ENCODE results near the gene CYP1B1.
A peak's percentile ranks its signal among the peaks of the same experiment; 100 is the strongest.

CYP1B1 gene

GRCh38 chr2:38109732-38110181 is 33.8 kb upstream of the CYP1B1 start:
- CTCF ChIA-PET, result interaction anchor here (0.6 to 1.2 kb wide), 3 partner anchors 10 to 102 kb away, joined by 3 to 11 read pairs (median 4); partner anchors contain the start of gene CYP1B1
- peak overlapping the region; percentile 94 for H3K27ac ChIP-seq
- DNase-seq (ENCODE audit: low spot score), result peak; percentile 60
- POLR2A ChIA-PET (ENCODE audit: low non-redundant PET), result interaction anchor here (0.5 kb wide), 1 partner anchor 67 kb away, joined by 3 read pairs; no protein-coding TSS in a partner anchor
- TF ChIP-seq, protein P1, sequence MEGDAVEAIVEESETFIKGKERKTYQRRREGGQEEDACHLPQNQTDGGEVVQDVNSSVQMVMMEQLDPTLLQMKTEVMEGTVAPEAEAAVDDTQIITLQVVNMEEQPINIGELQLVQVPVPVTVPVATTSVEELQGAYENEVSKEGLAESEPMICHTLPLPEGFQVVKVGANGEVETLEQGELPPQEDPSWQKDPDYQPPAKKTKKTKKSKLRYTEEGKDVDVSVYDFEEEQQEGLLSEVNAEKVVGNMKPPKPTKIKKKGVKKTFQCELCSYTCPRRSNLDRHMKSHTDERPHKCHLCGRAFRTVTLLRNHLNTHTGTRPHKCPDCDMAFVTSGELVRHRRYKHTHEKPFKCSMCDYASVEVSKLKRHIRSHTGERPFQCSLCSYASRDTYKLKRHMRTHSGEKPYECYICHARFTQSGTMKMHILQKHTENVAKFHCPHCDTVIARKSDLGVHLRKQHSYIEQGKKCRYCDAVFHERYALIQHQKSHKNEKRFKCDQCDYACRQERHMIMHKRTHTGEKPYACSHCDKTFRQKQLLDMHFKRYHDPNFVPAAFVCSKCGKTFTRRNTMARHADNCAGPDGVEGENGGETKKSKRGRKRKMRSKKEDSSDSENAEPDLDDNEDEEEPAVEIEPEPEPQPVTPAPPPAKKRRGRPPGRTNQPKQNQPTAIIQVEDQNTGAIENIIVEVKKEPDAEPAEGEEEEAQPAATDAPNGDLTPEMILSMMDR (conservative IDR thresholded peaks at IDR 0.05; ENCODE audit: low read depth), result no peak

DNA sequence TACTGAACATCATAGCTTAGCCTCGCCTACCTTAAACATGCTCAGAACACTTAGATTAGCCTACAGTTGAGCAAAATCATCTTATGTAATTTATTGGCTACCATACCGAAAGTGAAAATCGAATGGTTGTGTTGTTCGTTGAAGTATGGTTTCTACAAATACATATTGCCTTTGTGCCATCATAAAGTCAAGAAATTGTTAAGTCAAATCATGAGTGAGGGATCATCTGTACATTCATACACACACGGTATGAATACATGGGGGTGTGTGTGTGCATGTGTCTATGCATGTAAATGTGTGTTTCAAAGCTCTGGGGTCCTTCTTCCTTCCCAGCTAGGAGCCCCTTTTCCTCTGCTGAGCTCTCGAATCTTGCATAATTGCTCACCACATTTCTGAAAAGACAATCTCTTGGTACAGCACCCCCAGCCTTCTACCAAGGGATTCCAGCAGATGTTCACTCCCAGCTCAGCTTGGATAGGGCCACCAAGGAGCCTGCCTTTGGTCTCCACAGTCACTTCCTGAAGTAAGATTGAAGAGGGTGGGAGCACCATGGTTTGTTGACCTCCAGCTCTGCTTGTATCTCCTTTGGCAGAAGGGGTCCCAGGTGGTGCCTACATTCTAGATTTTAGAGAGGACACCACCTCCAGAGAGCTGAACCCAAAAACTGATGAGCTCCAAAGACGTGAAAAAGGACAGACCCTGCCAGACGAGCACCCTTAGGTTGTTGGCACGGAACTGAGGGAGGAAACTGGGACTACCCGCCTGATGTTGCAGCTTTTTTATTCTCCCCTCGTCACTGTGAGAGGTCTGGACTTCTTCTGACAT is 33.2 kb upstream of the CYP1B1 start:
- ChIA-PET CTCF (interaction anchor here (0.6 to 1.2 kb wide), 3 partner anchors 10 to 102 kb away, joined by 3 to 11 read pairs (median 4); partner anchors contain the start of gene CYP1B1), POLR2A (ENCODE audit: low non-redundant PET) (interaction anchor here (0.5 kb wide), 1 partner anchor 148 kb away, joined by 10 read pairs; no protein-coding TSS in a partner anchor)
- no peak for DNase-seq (ENCODE audit: low spot score)
- peak overlapping the region; percentile 94 for H3K27ac ChIP-seq
- TF ChIP-seq, protein P1 (conservative IDR thresholded peaks at IDR 0.05; ENCODE audit: low read depth), result no peak

GRCh38 chr2:38107738-38108410 is 31.9 kb upstream of the CYP1B1 start:
- POLR2A ChIA-PET (ENCODE audit: low non-redundant PET), result no interaction called here
- TF ChIP-seq, protein P1 (conservative IDR thresholded peaks at IDR 0.05; ENCODE audit: low read depth), result no peak
- H3K27ac ChIP-seq, result peak overlapping the region; percentile 76
- DNase-seq (ENCODE audit: low spot score), result no peak
- CTCF ChIA-PET, result interaction anchor here (0.6 kb wide), 1 partner anchor 115 kb away, joined by 7 read pairs; no protein-coding TSS in a partner anchor

DNA sequence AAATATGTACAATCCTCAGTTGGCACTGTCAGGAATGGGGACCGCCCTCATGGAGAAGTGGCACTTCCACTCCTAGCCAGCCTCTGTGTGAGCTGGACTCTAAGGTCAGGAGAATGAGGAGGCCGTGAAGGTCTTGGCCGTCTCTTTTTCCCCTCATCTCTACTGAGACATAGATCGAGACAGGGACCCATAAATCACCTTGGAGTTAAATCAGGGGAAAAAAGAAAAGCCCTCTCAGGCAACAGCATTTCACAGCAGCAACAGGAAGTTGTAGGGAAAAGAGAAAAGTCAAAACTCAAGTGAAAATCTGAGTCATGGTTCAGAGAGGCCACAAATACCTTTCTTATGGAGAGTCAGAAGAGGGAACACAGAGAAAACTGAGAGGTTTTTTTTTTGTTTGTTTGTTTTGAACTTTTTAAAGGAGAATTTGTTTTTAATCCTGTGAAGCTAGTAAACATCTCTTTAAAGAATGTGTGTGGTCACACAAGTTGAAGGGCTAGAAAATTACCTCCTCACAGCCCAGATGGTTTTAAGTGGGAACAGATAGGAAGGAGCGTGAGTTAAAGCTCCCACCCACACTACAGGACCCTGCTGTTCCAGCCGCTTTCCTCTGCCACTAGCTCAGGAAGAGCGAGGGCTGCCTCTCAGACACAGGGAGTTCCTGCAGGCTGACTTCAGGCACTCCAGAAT is 30.6 kb upstream of the CYP1B1 start:
- POLR2A ChIA-PET (ENCODE audit: low non-redundant PET), result interaction anchor here (0.7 kb wide), 1 partner anchor 29 kb away, joined by 4 read pairs; no protein-coding TSS in a partner anchor
- TF ChIP-seq, protein P1 (conservative IDR thresholded peaks at IDR 0.05; ENCODE audit: low read depth), result no peak
- H3K27ac ChIP-seq, result peak overlapping the region; percentile 76
- CTCF ChIA-PET, result interaction anchor here (1.1 kb wide), 1 partner anchor 30 kb away, joined by 3 read pairs; no protein-coding TSS in a partner anchor
- no peak for DNase-seq (ENCODE audit: low spot score)

DNA sequence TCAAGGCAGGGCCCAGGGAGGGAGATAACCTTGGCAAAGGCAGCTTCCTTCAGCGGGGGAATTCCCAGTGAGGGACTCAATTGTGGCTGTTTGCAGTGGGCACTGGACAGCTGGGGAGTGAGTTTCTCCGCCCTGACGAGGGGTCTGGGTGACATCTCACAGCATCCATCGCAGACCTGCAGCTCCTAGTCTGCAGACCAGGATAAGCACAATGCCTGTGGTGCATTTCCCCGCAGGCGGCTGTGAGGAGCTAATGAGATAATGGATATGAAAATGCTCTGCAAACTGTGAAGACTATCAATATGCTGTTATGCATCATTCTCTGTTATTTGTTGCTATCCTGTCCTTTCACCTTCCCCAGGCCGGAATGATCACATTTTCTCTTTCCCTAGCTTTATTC is 30.0 kb upstream of the CYP1B1 start:
- ChIA-PET POLR2A (ENCODE audit: low non-redundant PET) (interaction anchor here (0.7 kb wide), 1 partner anchor 29 kb away, joined by 4 read pairs; no protein-coding TSS in a partner anchor), CTCF (interaction anchor here (0.6 to 1.1 kb wide), 3 partner anchors 29 to 61 kb away, joined by 3 to 5 read pairs (median 3); partner anchors contain the start of gene CYP1B1)
- peak overlapping the region; percentile 76 for H3K27ac ChIP-seq
- DNase-seq (ENCODE audit: low spot score), result no peak
- TF ChIP-seq, protein P1 (conservative IDR thresholded peaks at IDR 0.05; ENCODE audit: low read depth), result no peak

All from RWPE1 (cell line).